Liver (tissue), 9 donors: ENCODE measurements around the gene LRRC7. TPM values are rescaled to one million over a fixed set of nuclear protein-coding genes. Genes with fewer than 3 reads are reported as not detected.

Experiments
- DNase-seq: peaks from one replicate; pipeline ENCODE4 v3.0.0-alpha.2; 2017; ENCODE audit warnings: low spot score
- H3K27ac ChIP-seq, 2 donors: one replicate each; pipeline ENCODE4 v1.7.0; 2013; ENCODE audit warnings: inconsistent platforms in 2 of 2, low read length in 2 of 2, control low read depth in 1 of 2, low read depth in 1 of 2, mild to moderate bottlenecking in 1 of 2
- H3K27me3 ChIP-seq, 4 donors: one replicate each; pipeline versions ENCODE4 v1.6.1 to v1.7.0; 2013; ENCODE audit warnings: low read length in 3 of 4, inconsistent platforms in 1 of 4, mild to moderate bottlenecking in 1 of 4, moderate library complexity in 1 of 4; ENCODE audit not compliant: control insufficient read depth in 4 of 4, insufficient read depth in 4 of 4
- H3K36me3 ChIP-seq, 4 donors: one replicate each; pipeline versions ENCODE4 v1.6.1 to v1.7.0; 2013; ENCODE audit warnings: low read length in 3 of 4, mild to moderate bottlenecking in 3 of 4, low read depth in 1 of 4, moderate library complexity in 1 of 4; ENCODE audit not compliant: control insufficient read depth in 4 of 4, insufficient read depth in 3 of 4
- H3K4me1 ChIP-seq, 4 donors: one replicate each; pipeline versions ENCODE4 v1.6.1 to v1.7.0; 2013; ENCODE audit warnings: low read length in 3 of 4, mild to moderate bottlenecking in 3 of 4, moderate library complexity in 1 of 4; ENCODE audit not compliant: control insufficient read depth in 4 of 4, insufficient read depth in 4 of 4
- H3K4me3 ChIP-seq, 3 donors: one replicate each; pipeline versions ENCODE4 v1.6.1 to v1.7.0; 2013; ENCODE audit warnings: low read length in 3 of 3, control low read depth in 1 of 3, low read depth in 1 of 3, mild to moderate bottlenecking in 1 of 3
- H3K9ac ChIP-seq, 2 donors: one replicate each; pipeline ENCODE4 v1.7.0; 2013; ENCODE audit warnings: low read length in 2 of 2, mild to moderate bottlenecking in 2 of 2, moderate library complexity in 2 of 2, control low read depth in 1 of 2, low read depth in 1 of 2
- H3K9me3 ChIP-seq, 4 donors: one replicate each; pipeline versions ENCODE4 v1.6.1 to v1.7.0; 2013; ENCODE audit warnings: low read length in 3 of 4; ENCODE audit not compliant: control insufficient read depth in 4 of 4
- ATF3 ChIP-seq: IDR thresholded peaks from 2 replicates; pipeline ENCODE4 v1.6.1; 2016; ENCODE audit warnings: antibody characterized with exemption
- CTCF ChIP-seq: fragments of 150-350 bp; IDR thresholded peaks from 2 replicates; pipeline ENCODE4 v1.5.1; 2017; ENCODE audit warnings: improper control_type of control experiment, low read depth, low read length; ENCODE audit not compliant: missing input control
- EGR1 ChIP-seq, 2 donors: IDR thresholded peaks; 2 replicates each; pipeline ENCODE4 v1.6.1; 2016 to 2018; ENCODE audit warnings: antibody characterized with exemption in 2 of 2, low read depth in 2 of 2
- FOXA1 ChIP-seq: IDR thresholded peaks from 2 replicates; pipeline ENCODE4 v1.6.1; 2016; ENCODE audit warnings: antibody characterized with exemption
- FOXA2 ChIP-seq: IDR thresholded peaks from 2 replicates; pipeline ENCODE4 v1.6.1; 2016; ENCODE audit warnings: antibody characterized with exemption
- GABPA ChIP-seq, 2 donors: IDR thresholded peaks in 1 of 2; conservative IDR thresholded peaks in 1 of 2; 2 replicates each; pipeline ENCODE4 v1.6.1; 2016; ENCODE audit warnings: antibody characterized with exemption in 2 of 2, mild to moderate bottlenecking in 1 of 2, moderate library complexity in 1 of 2
- HNF4A ChIP-seq, 2 donors: conservative IDR thresholded peaks; 2 replicates each; pipeline ENCODE4 v1.6.1; 2016; ENCODE audit warnings: antibody characterized with exemption in 2 of 2, mild to moderate bottlenecking in 2 of 2
- HNF4G ChIP-seq: IDR thresholded peaks from 2 replicates; pipeline ENCODE4 v1.6.1; 2016; ENCODE audit warnings: antibody characterized with exemption
- JUND ChIP-seq, 2 donors: IDR thresholded peaks; 2 replicates each; pipeline ENCODE4 v1.6.1; 2016; ENCODE audit warnings: antibody characterized with exemption in 2 of 2
- MAX ChIP-seq: IDR thresholded peaks from 2 replicates; pipeline ENCODE4 v1.6.1; 2016; ENCODE audit warnings: antibody characterized with exemption
- NR2F2 ChIP-seq: IDR thresholded peaks from 2 replicates; pipeline ENCODE4 v1.6.1; 2016; ENCODE audit warnings: antibody characterized with exemption
- RAD21 ChIP-seq, 2 donors: IDR thresholded peaks; 2 replicates each; pipeline ENCODE4 v1.6.1; 2016; ENCODE audit warnings: antibody characterized with exemption in 2 of 2, mild to moderate bottlenecking in 2 of 2
- REST ChIP-seq: IDR thresholded peaks from 2 replicates; pipeline ENCODE4 v1.6.1; 2016; ENCODE audit warnings: antibody characterized with exemption, mild to moderate bottlenecking
- RXRA ChIP-seq, 2 donors: IDR thresholded peaks; 2 replicates each; pipeline ENCODE4 v1.6.1; 2017 to 2018; ENCODE audit warnings: antibody characterized with exemption in 2 of 2, mild to moderate bottlenecking in 1 of 2
- TAF1 ChIP-seq: conservative IDR thresholded peaks from 2 replicates; pipeline ENCODE4 v1.6.1; 2016; ENCODE audit warnings: antibody characterized with exemption, mild to moderate bottlenecking
- YY1 ChIP-seq: IDR thresholded peaks from 2 replicates; pipeline ENCODE4 v1.6.1; 2016; ENCODE audit warnings: antibody characterized with exemption, mild to moderate bottlenecking
- ZBTB33 ChIP-seq: IDR thresholded peaks from 2 replicates; pipeline ENCODE4 v1.6.1; 2016; ENCODE audit warnings: antibody characterized with exemption
- WGBS: extraction: QIAGEN DNeasy Blood & Tissue Kit; methylation state at CpG from one replicate; pipeline ENCODE4 v1.1.7; 2013; 5-methylcytosine and 5-hydroxymethylcytosine counted together
- polyA plus RNA-seq, 2 donors: library from polyadenylated mRNA; stranded (reverse) in 1 of 2; unstranded in 1 of 2; fragments of 200-250 nt in 1 of 2; fragments of >200 nt in 1 of 2; fragmentation: Nextera tagmentation in 1 of 2; extraction: Ambion mirVana in 1 of 2; gene quantifications; one replicate each; pipeline versions ENCODE4 v1.2.1 to v1.2.3, GENCODE V29; 2013 to 2015
- total RNA-seq, 2 donors: library from RNA; depleted of rRNA; stranded (reverse); fragments of >200 nt; gene quantifications; one replicate each; pipeline ENCODE4 v1.2.3, GENCODE V29; 2014
- donor health status: healthy.
- donor health status: healthy.
- donor health status: healthy.
- donor health status: healthy.
- donor health status: healthy.

Gene LRRC7
- total and polyA plus RNA-seq, 4 donors = 0.08 to 1.1 (median 0.67) TPM

GRCh38 chr1:70063861-70064260, 496.1 kb downstream of the LRRC7 start:
- no peak for DNase-seq
- no peaks in the 10 kb centered on the region for H3K4me1 ChIP-seq
- no peak overlapping the region for H3K4me3 ChIP-seq
- TF ChIP-seq ZBTB33 = no peak
- no peak for TF ChIP-seq RAD21 (IDR thresholded peaks at IDR 0.05)
- no peak for TF ChIP-seq HNF4A (conservative IDR thresholded peaks at IDR 0.05)
- TF ChIP-seq FOXA2 = no peak
- no peak for TF ChIP-seq REST
- no peak for TF ChIP-seq CTCF
- TF ChIP-seq TAF1 = no peak
- peaks cover 0 to 2% (median 0%) of the 10 kb centered on the region in 4 donors for H3K27me3 ChIP-seq
- H3K9me3 ChIP-seq = no peaks in the 10 kb centered on the region
- no peak overlapping the region for H3K27ac ChIP-seq
- H3K36me3 ChIP-seq = no peaks in the 10 kb centered on the region
- no peak overlapping the region for H3K9ac ChIP-seq

- H3K4me3 ChIP-seq = no peak overlapping the region
- H3K36me3 ChIP-seq = no peaks in the 10 kb centered on the region
- DNase-seq = no peak
- peaks cover 0 to 2% (median 0%) of the 10 kb centered on the region in 4 donors for H3K27me3 ChIP-seq
- H3K9me3 ChIP-seq = peaks cover 0 to 1% (median 0%) of the 10 kb centered on the region in 4 donors
- no peaks in the 10 kb centered on the region for H3K4me1 ChIP-seq
- WGBS = 57% methylated on average over 2 of the region's 2 CpGs
- no peak overlapping the region for H3K27ac ChIP-seq
- no peak overlapping the region for H3K9ac ChIP-seq
- TF ChIP-seq HNF4G = no peak
- no peak for TF ChIP-seq RAD21 (IDR thresholded peaks at IDR 0.05)
- no peak for TF ChIP-seq ATF3
- no peak for TF ChIP-seq JUND (IDR thresholded peaks at IDR 0.05)
- no peak for TF ChIP-seq YY1
- TF ChIP-seq EGR1 (IDR thresholded peaks at IDR 0.05; ENCODE audit: low read depth in 2 of 2) = no peak
- TF ChIP-seq REST = no peak
- no peak for TF ChIP-seq TAF1
- no peak for TF ChIP-seq NR2F2
- TF ChIP-seq ZBTB33 = no peak
- TF ChIP-seq RXRA (IDR thresholded peaks at IDR 0.05) = no peak
- TF ChIP-seq GABPA (IDR thresholded peaks at IDR 0.05 in 1 of 2, conservative IDR thresholded peaks at IDR 0.05 in 1 of 2) = no peak
- TF ChIP-seq MAX = no peak
- no peak for TF ChIP-seq FOXA2
- no peak for TF ChIP-seq FOXA1
Observed at GRCh38 chr1:70066711-70067110, 499.0 kb downstream of the LRRC7 start.
